Measurements from ENCODE around the gene SCAF1.

DNA sequence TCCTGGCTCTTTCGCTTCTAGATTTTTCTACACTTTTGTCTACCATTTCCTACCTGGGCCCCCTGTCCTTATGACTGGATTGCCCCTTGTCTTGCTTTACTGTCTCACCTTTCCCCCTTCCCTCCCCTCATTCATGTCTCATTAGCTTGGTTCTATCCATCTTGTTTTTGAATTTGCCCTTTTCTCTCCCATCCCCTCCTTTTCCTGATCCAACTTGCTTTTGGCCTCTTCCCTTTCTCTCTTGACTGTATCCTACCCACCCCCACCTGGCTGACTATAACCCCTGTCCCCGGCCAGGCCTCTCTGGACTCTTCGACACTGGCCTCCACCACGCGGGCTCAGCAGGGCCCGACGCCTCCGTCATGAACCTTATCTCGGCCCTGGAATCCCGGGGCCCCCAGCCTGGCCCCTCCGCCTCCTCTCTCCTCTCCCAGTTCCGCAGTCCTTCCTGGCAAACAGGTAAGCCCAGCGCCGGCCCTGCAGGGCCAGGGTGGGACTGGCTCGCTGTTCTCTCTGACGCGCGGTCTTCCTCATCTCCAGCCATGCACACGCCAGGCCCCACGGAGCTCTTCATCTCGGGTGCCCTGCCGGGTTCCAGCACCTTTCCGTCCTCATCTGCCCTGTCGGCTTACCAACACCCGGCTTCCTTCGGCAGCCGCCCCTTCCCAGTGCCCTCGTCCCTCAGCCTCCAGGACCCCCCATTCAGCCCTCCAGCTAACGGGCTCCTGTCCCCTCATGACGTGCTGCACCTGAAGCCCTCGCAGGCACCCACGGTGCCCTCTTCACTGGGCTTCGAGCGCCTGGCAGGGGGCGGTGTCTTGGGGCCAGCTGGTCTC lies 47.6 kb upstream of the SCAF1 start:
- TF ChIP-seq, protein P1, sequence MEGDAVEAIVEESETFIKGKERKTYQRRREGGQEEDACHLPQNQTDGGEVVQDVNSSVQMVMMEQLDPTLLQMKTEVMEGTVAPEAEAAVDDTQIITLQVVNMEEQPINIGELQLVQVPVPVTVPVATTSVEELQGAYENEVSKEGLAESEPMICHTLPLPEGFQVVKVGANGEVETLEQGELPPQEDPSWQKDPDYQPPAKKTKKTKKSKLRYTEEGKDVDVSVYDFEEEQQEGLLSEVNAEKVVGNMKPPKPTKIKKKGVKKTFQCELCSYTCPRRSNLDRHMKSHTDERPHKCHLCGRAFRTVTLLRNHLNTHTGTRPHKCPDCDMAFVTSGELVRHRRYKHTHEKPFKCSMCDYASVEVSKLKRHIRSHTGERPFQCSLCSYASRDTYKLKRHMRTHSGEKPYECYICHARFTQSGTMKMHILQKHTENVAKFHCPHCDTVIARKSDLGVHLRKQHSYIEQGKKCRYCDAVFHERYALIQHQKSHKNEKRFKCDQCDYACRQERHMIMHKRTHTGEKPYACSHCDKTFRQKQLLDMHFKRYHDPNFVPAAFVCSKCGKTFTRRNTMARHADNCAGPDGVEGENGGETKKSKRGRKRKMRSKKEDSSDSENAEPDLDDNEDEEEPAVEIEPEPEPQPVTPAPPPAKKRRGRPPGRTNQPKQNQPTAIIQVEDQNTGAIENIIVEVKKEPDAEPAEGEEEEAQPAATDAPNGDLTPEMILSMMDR (IDR thresholded peaks at IDR 0.05) = no peak
- no peak for TF ChIP-seq ZNF232 (CRISPR knock-in tag; IDR thresholded peaks at IDR 0.05)
- TF ChIP-seq FOXJ3 (CRISPR knock-in tag; IDR thresholded peaks at IDR 0.05; ENCODE audit: borderline replicate concordance) = no peak
- TF ChIP-seq NFATC4 (CRISPR knock-in tag; IDR thresholded peaks at IDR 0.05) = no peak
- no peak for TF ChIP-seq KAT7 (CRISPR knock-in tag; IDR thresholded peaks at IDR 0.05; ENCODE audit: borderline replicate concordance)
